NCI-H345 treated with DMSO at 0.1 percent for 48 hours (cell line): ENCODE measurements around the gene CCNJL.

Source experiments
- DNase-seq: peaks from one replicate; lab custom pipeline; 2025; ENCODE audit not compliant: unreplicated experiment; lab: John Stamatoyannopoulos, UW

CCNJL gene

DNA sequence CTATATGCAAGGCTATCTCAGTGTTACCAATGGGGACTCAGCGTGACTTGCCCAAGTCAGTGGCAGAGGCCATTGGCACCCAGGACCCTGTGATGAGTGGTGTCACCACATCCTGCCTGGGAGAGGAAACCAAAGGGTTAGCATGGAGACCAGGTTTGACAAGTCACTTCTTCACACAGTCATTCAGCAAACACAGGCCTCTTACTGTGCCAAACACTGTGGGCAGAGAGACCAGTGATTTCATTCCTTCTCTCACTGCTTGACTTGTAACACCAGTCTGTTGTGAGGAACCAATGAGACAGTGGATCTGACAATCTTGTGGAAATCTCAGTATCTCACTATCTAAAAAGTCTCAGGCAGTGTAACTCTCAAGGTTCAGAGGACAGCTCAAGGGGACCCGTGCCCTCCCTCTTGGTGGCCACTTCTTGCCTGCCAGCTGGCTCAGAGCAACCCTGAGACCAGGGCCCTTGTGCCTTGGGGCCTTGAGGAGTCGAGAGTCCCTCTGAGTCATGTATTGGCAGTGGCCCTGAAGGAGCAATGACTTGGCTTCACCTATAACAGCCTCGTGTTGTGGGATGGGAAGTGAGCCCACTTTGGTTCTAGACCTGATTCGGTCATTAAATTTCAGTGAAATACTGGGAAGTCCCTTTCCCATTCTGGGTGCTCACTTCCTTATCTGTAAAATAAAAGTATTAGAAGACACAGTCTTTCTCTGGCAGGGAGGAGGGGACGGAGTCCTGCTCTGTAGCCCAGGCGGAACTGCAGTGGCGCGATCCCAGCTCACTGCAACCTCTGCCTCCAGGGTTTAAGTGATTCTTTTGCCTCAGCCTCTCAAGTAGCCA is 81.5 kb downstream of the CCNJL start:
- no peak for DNase-seq

DNA sequence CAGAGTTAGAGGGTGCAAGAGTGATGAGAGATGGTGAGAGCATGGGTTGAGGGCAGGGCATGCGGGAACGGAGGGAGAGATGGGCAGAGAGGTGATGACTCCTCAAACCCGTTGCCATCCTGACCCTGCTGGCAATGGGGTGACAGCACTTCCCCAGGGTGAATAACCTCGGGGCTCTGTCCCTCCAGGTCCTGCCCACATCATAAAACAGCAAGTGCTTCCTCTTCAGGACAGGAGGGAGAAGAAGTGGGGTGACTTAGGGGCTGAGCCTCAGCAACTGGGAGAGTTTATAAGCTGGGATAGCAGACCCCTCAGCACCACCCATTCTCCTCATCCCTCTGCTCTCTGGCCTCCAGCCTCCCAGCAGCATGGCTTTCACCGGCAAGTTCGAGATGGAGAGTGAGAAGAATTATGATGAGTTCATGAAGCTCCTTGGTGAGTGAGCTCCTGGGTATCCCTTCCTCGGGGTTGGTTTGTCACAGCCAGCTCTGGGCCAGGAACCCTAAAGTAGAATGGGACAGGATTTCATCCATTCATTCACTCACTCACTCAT is 83.1 kb downstream of the CCNJL start, which contains the start of gene FABP6:
Gene FABP6, plus strand, starts transcription at position 317 of the 553 bp plus-strand sequence. Its CDS starts 52 bp downstream, at position 369.
- DNase-seq, result no peak

DNA sequence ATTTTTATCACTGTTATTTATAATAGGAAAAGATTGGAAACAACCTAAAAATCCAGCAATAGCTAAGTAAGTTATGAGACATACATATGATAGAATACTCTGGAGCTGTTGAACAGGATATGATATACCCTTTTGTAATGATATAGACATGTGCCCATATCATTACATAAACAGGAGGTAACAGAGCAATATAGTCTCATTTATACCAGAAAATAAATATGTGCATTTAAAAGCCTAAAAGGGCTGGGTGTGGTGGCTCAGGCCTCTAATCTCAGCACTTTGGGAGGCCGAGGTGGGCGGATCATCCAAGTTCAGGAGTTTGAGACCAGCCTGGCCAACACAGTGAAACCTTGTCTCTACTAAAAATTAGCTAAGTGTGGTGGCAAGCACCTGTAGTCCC is 85.4 kb downstream of the CCNJL start:
- DNase-seq, result no peak

DNA sequence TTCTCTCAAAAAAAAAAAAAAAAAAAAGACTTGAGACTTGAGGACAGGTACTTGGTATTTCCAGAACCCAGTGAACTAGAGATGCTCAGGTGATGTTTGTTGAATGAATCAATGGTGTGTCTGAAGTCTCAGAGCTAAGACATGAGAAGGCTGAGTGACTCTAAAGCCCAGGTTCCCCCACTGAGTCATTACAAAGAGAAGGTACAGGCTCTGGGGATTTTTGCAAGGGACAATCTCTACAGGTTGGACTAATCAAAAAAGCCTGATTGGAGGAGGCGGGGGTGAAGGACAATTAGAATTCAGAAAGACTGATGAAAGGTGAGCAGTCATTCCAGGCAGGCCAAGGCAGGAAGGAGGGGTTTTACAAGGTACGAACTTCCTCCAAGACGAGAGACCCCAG is 91.3 kb downstream of the CCNJL start:
- no peak for DNase-seq

GRCh38 chr5:160219356-160219755 is 93.0 kb downstream of the CCNJL start:
- no peak for DNase-seq

DNA sequence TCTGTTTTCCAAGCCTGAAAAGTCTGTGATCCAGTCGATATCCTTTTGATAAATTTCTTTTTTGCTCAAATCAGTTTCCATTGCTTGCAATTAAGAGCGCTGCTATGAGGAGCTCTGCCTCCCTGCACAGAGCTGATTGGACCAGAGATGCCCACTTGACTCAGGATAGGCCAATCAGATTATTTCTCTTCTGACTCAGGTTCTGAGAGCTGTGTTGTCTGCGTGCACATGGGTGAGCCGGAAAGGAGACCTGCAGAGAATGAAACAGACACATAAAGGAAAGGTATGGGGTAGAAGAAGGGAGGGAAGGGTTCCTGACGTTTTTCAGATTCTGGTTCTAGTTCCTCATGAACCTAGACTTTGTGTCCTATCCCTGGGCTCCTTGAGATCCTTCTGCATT is 98.8 kb downstream of the CCNJL start:
- no peak for DNase-seq

DNA sequence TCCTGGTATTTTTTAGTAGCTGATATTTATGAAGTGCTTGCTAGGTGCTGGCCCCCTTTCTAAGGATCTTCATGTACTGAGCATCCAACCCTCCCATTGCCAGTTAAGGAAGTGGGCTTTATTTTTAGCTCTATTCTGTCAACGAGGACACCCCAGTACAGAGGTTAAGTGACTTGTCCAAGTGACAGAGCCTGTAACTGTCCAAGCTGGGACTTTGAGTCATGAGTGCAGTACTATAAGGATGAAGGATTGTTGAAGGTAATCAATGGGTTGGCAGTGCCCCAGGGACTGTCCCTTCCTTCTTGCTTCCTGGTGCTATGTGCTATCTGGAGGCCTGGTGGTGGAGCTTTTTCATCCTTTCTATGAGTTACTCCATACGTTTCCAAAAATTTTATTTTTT is 101.0 kb downstream of the CCNJL start:
- DNase-seq, result no peak

DNA sequence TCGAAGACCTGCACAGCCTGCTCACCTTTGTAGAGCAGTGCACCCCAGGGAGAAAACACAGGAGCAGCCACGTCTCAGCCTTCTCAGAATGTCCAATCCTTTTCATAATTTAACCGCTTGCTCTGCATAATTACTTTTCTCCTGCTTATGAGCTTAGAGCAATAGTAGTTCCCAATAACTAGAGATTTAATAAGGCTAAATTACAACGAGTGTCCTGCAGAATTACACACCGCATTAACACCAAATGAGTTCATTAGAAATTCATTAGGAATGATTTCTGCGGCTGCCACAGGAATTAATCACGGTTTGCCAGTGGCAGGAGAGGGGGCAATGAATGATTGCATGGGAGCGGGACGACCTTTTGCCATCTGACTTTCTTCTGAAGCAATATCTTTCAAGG is 101.8 kb downstream of the CCNJL start:
- DNase-seq, result no peak

GRCh38 chr5:160209917-160210316 is 102.4 kb downstream of the CCNJL start:
- no peak for DNase-seq

GRCh38 chr5:160207061-160207460 is 105.3 kb downstream of the CCNJL start:
- DNase-seq, result no peak
